Kidney glomerular epithelial cell (primary cell): Measurements from ENCODE around the gene RUFY4.
"Not testable (repeated sequence)": the region's sequence is repeated elsewhere in the genome, so short reads cannot be mapped to it uniquely, and the experiment has no call there.

Experiments
- DNase-seq: peaks from one replicate; lab custom pipeline; 2025; lab: John Stamatoyannopoulos, UW

The RUFY4 gene

GRCh38 chr2:218031771-218032257, 37.2 kb upstream of the RUFY4 start:
- DNase-seq, result no peak

- DNase-seq, result no peak
Measured at GRCh38 chr2:218032336-218033171, 36.5 kb upstream of the RUFY4 start.

GRCh38 chr2:218033208-218033589, 35.9 kb upstream of the RUFY4 start:
- no peak for DNase-seq

GRCh38 chr2:218033590-218034496, 35.2 kb upstream of the RUFY4 start:
- no peak for DNase-seq

GRCh38 chr2:218034497-218035213, 34.4 kb upstream of the RUFY4 start:
- peak; percentile 49 for DNase-seq

- no peak for DNase-seq
Measured at GRCh38 chr2:218035463-218036100, 33.5 kb upstream of the RUFY4 start.

- no peak for DNase-seq
Measured at GRCh38 chr2:218036371-218036770, 32.7 kb upstream of the RUFY4 start.

GRCh38 chr2:218039171-218039570, 29.9 kb upstream of the RUFY4 start:
- DNase-seq, result peak; percentile 67

GRCh38 chr2:218040883-218041282, 28.2 kb upstream of the RUFY4 start:
- DNase-seq, result no peak

GRCh38 chr2:218041302-218042168, 27.5 kb upstream of the RUFY4 start:
- DNase-seq, result no peak

- DNase-seq, result no peak
Measured at GRCh38 chr2:218043100-218043499, 26.0 kb upstream of the RUFY4 start.

- DNase-seq, result no peak
Measured at GRCh38 chr2:218043701-218044109, 25.3 kb upstream of the RUFY4 start.

- not testable (repeated sequence) for DNase-seq
Measured at GRCh38 chr2:218044599-218044998, 24.5 kb upstream of the RUFY4 start.

GRCh38 chr2:218046238-218046637, 22.8 kb upstream of the RUFY4 start:
- no peak for DNase-seq

- no peak for DNase-seq
Measured at GRCh38 chr2:218047536-218048225, 21.4 kb upstream of the RUFY4 start.

- DNase-seq, result no peak
Measured at GRCh38 chr2:218051903-218052302, 17.1 kb upstream of the RUFY4 start.

GRCh38 chr2:218059289-218059688, 9.8 kb upstream of the RUFY4 start:
- DNase-seq, result no peak

GRCh38 chr2:218060118-218060517, 8.9 kb upstream of the RUFY4 start:
- DNase-seq, result no peak

- DNase-seq, result no peak
Measured at GRCh38 chr2:218060950-218061660, 7.9 kb upstream of the RUFY4 start.
